HL-60 (cell line): Measurements from ENCODE around the gene PPP1R10.

Experiments
- DNase-seq, 2 experiments: peaks; one replicate each; pipeline ENCODE4 v3.0.0-alpha.2; 2010 to 2020; ENCODE audit warnings: low read depth in 1 of 2, low spot score in 1 of 2
- H3K27ac ChIP-seq: fragments of 250-450 bp; sonication (Bioruptor Pico); replicated peaks from 2 replicates; pipeline ENCODE4 v1.5.1; 2020; ENCODE audit warnings: mild to moderate bottlenecking, moderate library complexity
- H3K27me3 ChIP-seq: fragments of 250-450 bp; sonication (Bioruptor Pico); 2 replicates; pipeline ENCODE4 v1.5.1; 2021; ENCODE audit warnings: mild to moderate bottlenecking, moderate library complexity; ENCODE audit not compliant: insufficient read depth, poor library complexity, severe bottlenecking
- H3K4me3 ChIP-seq: replicated peaks from 2 replicates; pipeline ENCODE4 v1.5.1; 2011; ENCODE audit warnings: mild to moderate bottlenecking, control low read depth, low read length; ENCODE audit not compliant: insufficient read depth
- GABPA ChIP-seq: IDR thresholded peaks from 2 replicates; pipeline ENCODE4 v1.6.1; 2012; ENCODE audit warnings: low read depth
- POLR2AphosphoS5 ChIP-seq: IDR thresholded peaks from 2 replicates; pipeline ENCODE4 v1.6.1; 2012; ENCODE audit warnings: low read depth
- SPI1 ChIP-seq: IDR thresholded peaks from 2 replicates; pipeline ENCODE4 v1.6.1; 2012; ENCODE audit warnings: low read depth, mild to moderate bottlenecking, borderline replicate concordance
- TF ChIP-seq, protein P1 (sequence below): IDR thresholded peaks from 2 replicates; pipeline ENCODE4 v1.6.1; 2012; ENCODE audit warnings: low read depth; ENCODE audit not compliant: insufficient replicate concordance
- TF ChIP-seq, protein P2 (sequence below): IDR thresholded peaks from one replicate; pipeline ENCODE4 v1.5.1; 2011; ENCODE audit warnings: low read length, control low read depth, inconsistent platforms; ENCODE audit not compliant: insufficient read depth

The PPP1R10 gene

GRCh38 chr6:30560930-30561329 is 56.1 kb downstream of the PPP1R10 start:
- TF ChIP-seq, protein P1, sequence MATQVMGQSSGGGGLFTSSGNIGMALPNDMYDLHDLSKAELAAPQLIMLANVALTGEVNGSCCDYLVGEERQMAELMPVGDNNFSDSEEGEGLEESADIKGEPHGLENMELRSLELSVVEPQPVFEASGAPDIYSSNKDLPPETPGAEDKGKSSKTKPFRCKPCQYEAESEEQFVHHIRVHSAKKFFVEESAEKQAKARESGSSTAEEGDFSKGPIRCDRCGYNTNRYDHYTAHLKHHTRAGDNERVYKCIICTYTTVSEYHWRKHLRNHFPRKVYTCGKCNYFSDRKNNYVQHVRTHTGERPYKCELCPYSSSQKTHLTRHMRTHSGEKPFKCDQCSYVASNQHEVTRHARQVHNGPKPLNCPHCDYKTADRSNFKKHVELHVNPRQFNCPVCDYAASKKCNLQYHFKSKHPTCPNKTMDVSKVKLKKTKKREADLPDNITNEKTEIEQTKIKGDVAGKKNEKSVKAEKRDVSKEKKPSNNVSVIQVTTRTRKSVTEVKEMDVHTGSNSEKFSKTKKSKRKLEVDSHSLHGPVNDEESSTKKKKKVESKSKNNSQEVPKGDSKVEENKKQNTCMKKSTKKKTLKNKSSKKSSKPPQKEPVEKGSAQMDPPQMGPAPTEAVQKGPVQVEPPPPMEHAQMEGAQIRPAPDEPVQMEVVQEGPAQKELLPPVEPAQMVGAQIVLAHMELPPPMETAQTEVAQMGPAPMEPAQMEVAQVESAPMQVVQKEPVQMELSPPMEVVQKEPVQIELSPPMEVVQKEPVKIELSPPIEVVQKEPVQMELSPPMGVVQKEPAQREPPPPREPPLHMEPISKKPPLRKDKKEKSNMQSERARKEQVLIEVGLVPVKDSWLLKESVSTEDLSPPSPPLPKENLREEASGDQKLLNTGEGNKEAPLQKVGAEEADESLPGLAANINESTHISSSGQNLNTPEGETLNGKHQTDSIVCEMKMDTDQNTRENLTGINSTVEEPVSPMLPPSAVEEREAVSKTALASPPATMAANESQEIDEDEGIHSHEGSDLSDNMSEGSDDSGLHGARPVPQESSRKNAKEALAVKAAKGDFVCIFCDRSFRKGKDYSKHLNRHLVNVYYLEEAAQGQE: no peak
- TF ChIP-seq POLR2AphosphoS5 (no peak), GABPA (no peak), SPI1 (no peak)
- TF ChIP-seq, protein P2, sequence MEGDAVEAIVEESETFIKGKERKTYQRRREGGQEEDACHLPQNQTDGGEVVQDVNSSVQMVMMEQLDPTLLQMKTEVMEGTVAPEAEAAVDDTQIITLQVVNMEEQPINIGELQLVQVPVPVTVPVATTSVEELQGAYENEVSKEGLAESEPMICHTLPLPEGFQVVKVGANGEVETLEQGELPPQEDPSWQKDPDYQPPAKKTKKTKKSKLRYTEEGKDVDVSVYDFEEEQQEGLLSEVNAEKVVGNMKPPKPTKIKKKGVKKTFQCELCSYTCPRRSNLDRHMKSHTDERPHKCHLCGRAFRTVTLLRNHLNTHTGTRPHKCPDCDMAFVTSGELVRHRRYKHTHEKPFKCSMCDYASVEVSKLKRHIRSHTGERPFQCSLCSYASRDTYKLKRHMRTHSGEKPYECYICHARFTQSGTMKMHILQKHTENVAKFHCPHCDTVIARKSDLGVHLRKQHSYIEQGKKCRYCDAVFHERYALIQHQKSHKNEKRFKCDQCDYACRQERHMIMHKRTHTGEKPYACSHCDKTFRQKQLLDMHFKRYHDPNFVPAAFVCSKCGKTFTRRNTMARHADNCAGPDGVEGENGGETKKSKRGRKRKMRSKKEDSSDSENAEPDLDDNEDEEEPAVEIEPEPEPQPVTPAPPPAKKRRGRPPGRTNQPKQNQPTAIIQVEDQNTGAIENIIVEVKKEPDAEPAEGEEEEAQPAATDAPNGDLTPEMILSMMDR: no peak
- H3K27ac ChIP-seq: no peak overlapping the region

GRCh38 chr6:30557683-30557981 is 59.4 kb downstream of the PPP1R10 start:
- Histone ChIP-seq H3K27ac (peak overlapping the region; percentile 95), H3K4me3 (peak overlapping the region; percentile 90), H3K27me3 (no peaks in the 10 kb centered on the region)
- TF ChIP-seq SPI1 (no peak), POLR2AphosphoS5 (no peak), GABPA (no peak)
- TF ChIP-seq, protein P1: no peak
- TF ChIP-seq, protein P2: no peak
- peak in 1 of 2 experiments; percentile 82 for DNase-seq

More at GRCh38 chr6:30560930-30561329, 56.1 kb downstream of the PPP1R10 start:
- Histone ChIP-seq H3K27me3 (no peaks in the 10 kb centered on the region), H3K4me3 (no peak overlapping the region)
- DNase-seq: no peak

- peak; percentile 86 to 92 for DNase-seq
- H3K4me3 ChIP-seq: peak within 1 kb of the TSS; percentile 90
- peak within 1 kb of the TSS; percentile 95 for H3K27ac ChIP-seq
- TF ChIP-seq POLR2AphosphoS5: peak; percentile 92
- TF ChIP-seq, protein P2: no peak
- TF ChIP-seq, protein P1: peak; percentile 62
- peak; percentile 21; the same call in 1 of the 2 replicates for TF ChIP-seq SPI1
- peak; percentile 98 for TF ChIP-seq GABPA
- no peaks in the 10 kb centered on the region for H3K27me3 ChIP-seq
Measured at GRCh38 chr6:30556906-30557682, 59.9 kb downstream of the PPP1R10 start, which contains the start of gene PRR3. Gene PRR3 (plus strand): TSS chr6:30557295. CDS start chr6:30557345, 50 bp downstream.
